NCI-H460 (cell line): Measurements from ENCODE around the gene RNASE1. TPM values are rescaled to one million over a fixed set of nuclear protein-coding genes. Genes with fewer than 3 reads are reported as not detected.

Source experiments
- DNase-seq: peaks from one replicate; pipeline ENCODE4 v3.0.0-alpha.2; 2016; ENCODE audit warnings: low read depth; ENCODE audit errors: extremely low read depth
- total RNA-seq: library from RNA; depleted of rRNA; stranded (reverse); fragments of >200 nt; shearing (Covaris generic); gene quantifications from 2 replicates; pipeline ENCODE4 v1.2.3, GENCODE V29; 2014

Gene RNASE1
- total RNA-seq, 1 experiment from 2014 or later = not detected

DNA sequence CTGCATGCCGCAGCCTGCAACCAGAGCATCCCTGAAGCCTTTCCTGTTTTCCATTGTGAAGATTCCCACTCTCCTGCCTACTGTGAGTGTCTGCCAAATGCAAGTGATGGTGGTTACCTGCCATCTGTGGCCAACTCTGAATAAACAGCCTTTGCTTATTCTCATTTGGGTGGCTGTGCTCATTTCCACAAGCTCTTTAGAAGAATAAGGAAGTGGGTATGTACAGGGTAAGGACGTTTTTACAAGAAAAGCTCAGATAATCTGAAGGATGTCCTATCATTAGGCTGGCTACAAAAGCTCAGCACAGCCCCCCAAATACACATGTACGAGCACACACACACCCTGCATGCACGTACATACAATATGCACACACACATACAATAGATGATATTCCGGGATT, 7.3 kb upstream of the RNASE1 start:
- no peak for DNase-seq

DNA sequence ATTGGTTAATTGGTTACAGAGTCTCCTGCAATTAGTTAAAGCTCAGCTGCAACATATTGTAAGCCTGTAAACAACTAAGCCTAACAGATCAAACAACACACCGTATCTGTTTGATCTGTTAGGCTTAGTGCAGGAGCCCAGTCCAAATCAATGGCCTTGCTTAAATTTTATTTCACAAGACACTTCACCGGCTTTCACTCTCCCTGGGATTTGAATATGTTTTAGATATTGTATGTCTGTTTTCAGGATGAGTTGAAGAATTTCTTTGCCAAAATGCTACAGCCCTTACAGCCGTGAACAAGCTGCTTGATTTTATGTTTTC, 5.5 kb upstream of the RNASE1 start:
- no peak for DNase-seq

DNA sequence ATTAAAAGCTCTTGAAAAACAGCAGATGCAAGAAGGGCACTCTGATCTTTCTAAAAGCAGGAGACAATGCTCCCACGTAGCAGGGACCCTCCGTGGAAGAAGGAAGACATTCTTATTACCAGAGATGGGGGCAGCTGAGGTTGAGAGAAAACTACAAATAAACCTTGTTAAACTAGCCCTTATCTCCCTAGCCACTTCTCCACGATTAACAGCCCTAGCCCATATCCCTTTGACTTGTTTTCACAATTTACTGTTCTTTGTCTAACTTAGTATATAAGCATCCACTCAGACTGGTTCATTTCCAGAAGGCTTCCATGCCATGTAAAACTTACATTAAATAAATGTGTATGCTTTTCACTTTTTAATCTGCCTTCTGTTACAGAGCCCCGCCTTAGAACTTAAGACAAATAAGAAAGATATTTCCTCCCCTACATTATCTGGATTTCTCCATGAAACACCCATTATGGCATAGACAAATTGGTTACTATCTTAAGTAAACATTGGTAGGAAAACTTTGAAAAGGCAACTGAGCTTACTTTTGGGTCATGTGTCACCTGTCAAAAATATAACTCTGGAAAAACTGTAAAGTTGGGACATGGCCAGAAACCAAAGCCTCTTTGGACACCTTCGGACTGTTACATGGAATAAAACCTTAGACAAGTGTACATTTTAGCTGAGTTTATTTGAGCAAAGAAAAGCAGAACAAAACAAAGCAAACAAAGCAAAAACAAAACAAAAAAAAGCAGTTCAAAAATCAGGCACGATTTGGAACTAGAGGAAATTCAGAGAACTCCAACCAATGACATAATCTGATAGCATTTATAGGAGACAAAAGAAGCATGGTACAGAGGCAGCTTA, 4.9 kb upstream of the RNASE1 start:
- DNase-seq = no peak

DNA sequence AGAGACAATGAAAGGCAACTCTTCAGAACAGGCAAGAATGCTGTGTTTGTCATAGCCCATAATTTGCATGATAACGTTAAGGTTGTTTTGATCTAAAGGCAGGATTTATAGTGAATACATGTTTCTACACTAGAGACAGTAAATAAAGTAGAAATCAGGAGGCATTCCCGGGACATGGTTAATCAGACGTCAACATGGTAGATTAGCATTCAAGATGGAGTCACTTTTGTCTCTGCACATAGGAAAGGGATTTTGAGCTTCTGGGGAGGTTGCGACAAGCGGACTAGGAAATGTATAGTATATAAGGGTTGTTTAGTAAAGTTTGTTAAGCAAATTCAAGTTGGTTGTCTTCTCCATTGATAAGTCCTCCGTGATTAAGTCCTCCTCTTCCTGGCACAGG, 2.8 kb upstream of the RNASE1 start:
- no peak for DNase-seq

DNA sequence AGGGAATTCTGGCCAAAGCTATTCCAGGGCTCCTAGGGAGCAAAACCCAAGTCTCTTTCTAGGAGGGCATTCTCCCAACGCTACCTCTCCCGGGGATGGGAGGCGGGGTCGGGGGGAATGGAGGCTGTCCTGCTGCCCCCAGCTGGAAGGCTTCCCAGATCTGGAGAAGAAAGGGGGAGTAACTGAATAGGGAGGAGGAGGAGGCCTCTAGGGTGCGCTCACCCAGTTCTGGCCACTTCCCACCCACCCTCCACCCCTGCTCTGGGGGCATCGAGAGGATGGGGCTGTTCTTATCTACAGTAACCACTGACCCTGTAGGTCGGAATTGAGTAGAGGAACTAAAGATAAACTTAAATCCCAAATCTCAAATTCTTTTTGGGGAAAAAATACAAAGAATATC, 579 bp upstream of the RNASE1 start:
- no peak for DNase-seq

DNA sequence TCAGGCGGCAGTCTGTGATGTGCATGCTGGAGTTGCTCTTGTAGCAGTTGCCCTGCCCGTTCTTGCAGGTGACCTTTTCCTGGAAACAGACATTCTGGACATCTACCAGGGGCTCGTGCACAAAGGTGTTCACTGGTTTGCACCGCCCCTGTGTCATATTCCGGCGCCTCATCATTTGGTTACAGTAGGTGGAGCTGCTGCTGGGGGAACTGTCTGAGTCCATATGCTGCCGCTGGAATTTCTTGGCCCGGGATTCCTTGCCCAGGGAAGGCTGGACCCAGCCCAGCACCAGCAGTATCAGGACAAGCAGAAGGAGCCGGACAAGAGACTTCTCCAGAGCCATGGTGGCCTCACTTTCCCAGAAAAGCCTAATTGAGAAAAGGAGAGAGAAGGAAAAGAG, 918 bp downstream of the RNASE1 start:
- DNase-seq = no peak

DNA sequence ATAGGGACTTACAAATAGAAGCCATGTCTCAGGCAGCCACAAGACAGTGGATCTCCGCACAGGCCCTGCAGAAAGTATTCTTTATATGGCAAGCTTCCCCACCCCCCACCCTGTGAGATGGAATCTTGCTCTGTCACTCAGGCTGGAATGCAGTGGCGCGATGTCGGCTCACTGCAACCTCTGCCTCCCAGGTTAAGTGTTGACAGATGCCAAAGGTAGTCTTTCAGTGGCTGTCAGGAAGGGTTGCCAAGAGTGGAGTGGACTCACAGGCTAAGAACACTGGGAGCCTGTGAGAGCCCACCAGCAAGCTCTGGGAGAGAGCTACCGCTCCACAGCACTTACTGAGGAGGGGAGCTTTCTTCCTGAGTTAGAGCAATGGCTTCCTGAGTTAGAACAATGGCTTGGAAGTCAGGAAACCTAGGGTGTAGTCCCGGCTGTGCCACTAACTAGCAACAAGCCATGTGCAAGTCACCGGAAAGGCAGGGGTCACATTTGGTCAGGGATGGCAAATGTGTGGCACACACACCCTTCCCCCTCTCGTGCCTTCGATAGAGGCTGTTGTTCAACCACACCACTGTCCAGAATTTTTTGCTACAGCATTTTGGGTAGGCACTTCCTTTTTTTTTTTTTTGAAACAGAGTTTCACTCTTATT, 2.6 kb downstream of the RNASE1 start:
- no peak for DNase-seq

DNA sequence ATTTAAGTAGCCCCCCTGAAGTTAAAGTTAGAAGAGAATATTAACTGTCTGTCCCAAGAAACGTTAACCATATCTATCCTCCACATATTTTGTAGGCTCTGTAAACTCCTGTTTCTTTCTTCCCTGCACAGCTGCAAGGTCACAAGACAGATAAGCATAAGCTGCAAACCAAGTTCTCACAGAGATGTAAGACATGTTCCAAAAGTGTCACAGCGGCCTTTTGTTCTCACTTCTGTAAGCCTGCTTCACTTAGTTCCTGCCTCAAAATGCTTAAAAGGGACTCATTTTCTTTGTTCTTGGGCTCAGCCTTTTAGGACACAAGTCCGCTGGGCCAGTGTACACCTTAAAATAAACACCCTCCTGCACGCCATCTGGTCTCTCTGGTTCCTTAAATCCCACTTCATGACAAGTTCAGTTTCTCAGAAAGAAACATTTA, 3.2 kb downstream of the RNASE1 start:
- no peak for DNase-seq

DNA sequence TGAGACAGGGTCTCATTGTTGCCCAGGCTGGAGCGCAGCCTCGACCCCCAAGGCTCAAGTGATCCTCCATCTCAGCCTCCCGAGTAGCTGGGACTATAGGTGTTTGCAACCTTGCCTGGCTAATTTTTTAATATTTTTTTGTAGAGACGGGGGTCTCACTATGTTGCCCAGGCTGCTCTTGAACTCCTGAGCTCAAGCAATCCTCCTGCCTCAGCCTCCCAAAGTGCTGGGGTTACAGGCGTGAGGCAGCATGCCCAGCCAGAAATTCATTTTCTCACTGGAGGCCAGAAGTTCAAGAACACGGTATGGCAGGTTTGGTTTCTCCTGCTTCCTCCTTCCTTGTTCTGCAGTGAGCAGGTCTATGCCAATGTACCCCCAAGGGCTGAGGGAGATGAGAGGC, 3.7 kb downstream of the RNASE1 start:
- DNase-seq = no peak

DNA sequence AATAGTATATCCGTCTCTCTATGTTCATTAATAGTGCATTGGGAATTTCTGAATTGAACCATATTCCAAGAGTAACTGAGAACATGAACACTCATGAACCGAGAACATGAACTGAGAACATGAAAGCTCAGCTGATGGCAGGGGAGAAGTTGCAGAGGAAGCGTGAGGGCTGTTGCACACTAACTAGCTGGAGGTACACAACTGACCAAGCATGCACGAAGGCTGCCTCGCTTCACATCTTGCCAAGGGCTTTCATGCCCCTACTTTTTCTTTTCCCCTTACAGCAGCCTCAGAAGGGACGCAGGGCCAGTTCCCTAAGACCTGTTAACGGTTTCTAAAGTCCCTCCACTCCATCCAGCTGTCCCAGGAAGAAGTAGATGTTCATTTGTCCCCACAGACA, 4.3 kb downstream of the RNASE1 start:
- DNase-seq = no peak

DNA sequence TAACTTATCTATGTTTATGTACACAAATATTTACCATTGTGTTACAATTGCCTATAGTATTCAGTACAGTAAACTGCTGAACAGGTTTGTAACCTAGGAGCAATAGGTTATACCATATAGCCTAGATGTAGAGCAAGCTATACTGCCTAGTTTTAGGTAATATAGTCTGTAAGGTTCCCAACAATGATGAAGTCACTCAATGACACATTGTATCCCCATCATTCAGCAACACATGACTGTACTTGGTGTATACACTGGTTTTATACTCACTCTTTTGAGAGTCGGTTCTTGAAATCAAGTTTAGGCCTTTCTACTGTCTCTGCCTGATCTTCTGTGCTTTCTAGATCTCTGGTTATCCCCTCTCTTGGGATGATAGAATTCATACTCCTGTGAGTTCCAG, 5.5 kb downstream of the RNASE1 start:
- DNase-seq = no peak

DNA sequence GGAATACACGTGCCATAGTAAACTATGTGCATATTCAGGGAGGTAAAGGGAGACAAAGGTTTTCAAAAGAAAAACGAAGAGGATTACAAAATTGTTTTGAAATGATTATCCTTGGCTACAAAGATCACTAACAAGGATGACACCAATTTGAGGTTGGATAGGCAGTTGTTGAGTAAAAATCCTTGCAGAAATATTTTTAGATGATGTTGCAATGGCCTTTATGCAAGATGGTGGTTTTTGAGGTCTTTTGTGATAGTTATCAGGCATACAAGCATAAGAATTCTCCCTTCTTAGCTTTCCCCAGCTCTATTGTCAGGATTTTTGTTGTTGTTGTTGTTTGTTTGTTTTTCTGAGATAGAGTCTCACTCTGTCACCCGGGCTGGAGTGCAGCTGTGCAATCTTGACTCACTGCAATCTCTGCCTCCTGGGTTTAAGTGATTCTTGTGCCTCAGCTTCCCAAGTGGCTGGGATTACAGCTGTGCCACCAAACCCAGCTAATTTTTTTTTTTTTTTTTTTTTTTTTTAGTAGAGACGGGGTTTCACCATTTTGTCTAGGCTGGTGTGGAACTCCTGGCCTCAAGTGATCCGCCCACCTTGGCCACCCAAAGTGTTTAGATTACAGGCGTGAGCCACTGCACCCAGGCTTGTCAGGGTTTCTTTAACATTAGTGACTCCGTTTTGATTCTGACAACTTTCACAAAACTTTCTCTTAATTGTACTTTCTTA, 7.8 kb downstream of the RNASE1 start:
- DNase-seq = no peak

DNA sequence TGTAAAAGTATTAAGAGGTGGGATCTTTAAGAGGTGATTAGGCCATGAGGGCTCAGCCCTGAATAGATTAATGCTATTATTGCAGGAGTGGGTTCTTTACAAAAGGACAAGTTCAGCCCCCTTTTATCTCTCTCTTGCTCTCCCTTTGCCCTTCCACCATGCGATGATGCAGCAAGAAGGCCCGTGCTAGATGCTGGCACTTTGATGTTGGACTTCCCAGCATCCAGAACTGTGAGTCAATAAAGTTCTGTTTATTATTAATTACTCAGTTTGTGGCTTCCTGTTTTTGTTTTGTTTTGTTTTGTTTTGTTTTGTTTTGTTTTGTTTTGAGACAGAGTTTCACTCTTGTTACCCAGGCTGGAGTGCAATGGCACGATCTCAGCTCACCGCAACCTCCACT, 10.1 kb downstream of the RNASE1 start:
- DNase-seq = no peak

DNA sequence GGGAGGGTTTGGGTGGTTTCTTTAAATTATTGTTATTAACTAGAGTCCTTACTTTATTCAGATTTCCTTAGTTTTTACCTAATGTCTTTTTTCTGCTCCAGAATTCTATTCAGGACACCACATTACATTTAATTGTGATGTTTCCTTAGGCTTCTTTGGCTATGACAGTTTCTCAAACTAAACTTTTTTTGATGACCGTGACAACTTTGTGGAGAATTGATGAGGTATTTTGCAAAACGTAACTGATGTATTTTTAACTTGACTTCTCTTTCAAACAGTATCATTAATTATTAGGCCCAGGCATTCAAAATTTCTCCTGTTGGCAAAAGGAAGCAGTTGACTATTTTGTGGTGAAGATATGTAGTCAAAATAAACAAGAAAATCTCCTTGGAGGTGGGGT, 11.0 kb downstream of the RNASE1 start:
- no peak for DNase-seq

DNA sequence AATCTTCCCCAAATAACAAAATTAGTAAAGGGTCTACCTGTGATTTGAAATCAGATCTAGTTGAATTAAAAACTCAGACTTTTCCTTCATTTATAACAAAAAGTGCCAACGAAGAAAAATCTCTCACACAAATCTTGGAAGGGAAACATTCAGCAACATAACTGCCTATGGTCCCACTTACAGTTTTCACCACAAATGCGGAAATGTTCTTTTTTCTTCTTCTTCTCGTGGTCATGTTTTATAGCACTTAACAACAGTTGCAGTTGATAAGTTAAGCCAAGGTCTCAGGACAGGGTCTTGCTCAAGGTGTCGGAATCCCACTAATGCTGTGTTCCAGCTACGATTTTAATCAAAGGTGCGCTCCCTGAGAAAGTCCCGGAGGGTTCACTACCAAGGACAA, 11.5 kb downstream of the RNASE1 start:
- no peak for DNase-seq

DNA sequence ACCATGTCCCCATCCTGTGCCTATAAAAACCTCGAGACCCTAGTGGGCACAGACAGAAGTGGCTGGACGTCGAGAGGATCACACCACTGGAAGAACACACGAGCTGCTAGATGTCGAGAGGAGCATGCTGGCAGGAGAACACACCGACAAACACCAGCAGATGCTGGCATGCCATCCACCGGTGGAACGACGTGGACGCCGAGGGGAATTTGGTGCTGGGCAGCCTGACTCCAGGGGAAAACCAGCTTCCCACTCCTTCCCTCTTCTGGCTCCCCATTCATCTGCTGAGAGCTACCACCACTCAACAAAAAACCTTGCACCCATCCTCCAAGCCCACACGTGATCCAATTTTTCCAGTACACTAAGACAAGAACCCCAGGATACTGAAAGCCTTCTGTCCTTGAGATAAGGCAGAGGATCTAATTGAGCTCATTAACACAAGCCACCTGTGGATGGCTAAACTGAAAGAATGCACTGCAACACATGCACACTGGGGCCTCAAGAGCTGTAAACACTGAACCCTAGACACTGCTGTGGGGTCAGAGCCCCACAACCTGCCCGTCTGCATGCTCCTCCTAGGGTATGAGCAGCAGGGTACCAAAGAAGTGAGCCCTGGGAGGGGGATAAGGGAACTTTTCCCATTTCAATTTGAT, 12.1 kb downstream of the RNASE1 start:
- no peak for DNase-seq

DNA sequence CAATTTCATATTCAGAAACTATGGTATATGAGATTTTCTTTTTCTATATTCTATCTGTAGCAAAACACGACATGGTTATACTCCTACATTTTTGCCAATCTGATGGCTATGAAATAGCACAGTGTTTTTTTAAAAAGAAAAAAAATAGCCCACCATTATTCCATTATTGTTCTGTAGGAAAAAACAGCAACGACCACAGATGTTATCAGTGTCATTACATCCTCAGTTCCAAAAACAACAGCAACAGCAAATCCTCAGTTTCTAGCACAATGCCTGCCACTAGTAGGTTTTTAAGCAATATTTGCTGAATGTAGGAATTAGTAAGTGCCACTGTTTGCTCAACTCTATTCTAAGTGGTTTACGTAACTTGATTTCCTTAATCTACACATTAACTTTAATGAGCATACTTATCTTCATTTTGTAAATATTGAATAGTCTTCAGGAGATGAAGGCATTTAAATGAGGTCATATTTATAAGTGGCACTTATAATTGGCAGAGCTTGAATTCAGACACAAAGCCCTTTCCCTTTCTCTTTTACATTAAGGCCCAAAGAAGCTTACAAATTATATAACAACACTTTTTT, 13.3 kb downstream of the RNASE1 start:
- DNase-seq = no peak

DNA sequence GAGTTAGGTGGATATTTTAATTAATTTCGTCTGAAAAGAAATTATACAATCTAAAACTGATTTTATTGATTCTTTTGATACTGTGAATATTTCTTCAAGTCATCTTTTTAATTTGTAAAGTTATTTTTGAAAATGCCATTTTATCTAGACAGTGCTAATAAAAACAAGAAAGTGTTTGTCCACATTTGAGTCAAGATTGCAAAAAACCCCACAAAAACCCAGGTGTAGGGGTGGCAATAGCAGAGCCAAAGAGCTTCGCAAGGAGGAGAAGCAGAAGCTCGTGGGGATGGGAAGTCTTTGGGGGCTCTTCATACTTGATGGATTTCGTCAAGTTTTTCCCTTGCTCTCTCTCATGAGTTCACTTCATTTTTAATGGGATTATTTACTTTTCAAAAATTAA, 15.6 kb downstream of the RNASE1 start:
- no peak for DNase-seq

DNA sequence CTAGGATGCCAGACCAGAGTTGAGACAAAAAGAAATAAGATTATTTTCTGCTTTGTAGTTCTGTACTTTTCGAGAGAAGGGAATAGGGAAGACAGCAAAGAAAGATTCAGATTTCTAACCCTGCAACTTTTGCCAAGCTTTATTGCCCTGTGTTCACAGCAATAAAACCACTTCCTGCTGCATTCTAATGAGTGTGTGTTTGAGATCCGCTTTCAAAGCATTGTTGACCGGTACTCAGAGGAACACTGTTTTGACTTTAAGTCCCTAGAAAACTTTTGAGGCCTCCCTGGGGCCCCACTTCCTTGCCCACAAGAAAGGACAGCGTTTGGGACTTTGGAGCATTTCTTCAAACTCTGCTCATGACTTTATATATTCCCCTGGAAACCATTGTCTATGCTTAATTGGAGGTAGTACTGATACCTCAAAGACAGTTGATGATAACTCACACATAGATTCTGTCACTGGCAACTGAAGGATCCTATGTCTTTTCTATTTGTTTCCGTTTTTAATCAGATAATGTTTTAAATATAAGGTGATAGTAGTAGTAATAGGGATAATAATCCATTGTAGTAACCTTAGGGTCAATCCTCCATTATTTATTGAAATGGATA, 20.3 kb downstream of the RNASE1 start:
- no peak for DNase-seq

DNA sequence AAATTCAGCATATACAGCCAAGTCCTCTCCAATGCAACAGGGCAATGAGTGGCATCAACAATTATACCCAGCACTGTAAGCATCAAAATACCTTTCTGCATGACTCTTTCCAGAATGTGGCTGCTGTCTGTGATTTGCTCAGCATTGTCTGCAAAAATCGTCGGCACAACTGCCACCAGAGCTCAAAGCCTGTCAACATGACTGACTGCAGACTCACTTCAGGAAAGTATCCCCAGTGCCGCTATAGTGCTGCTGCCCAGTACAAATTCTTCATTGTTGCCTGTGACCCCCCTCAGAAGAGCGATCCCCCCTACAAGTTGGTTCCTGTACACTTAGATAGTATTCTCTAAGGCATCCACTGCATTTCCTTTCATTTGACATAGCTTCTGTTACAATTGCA, 20.8 kb downstream of the RNASE1 start:
- DNase-seq = no peak

DNA sequence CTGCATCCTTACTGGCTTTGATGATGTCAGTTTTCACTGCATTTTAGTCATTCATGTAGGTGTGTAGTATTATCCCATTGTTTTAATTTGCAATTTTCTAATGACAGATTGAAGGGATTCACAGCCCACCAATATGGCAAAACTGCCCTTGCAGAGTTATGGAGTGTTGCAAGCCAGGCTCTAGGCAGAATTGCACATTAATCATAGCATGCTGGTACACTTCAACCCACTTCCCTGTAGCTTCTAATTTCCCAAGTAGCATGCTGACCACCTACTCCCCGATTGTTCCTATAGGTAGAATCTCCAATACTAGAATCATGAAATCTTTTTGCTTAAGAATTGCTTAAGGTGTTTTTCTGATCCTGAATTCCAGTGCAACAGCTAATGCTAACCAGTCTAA, 26.7 kb downstream of the RNASE1 start:
- no peak for DNase-seq
